ENCODE measurements around the gene GNAS-AS1.

GRCh38 chr20:58797371-58798338 lies 53.0 kb downstream of the GNAS-AS1 start:
- TF ChIP-seq POLR2AphosphoS5 (IDR thresholded peaks at IDR 0.05; ENCODE audit: low read depth) (no peak), CTCF (IDR thresholded peaks at IDR 0.05; ENCODE audit: insufficient read depth, low read length) (no peak), REST (IDR thresholded peaks at IDR 0.05; ENCODE audit: insufficient replicate concordance, low read depth) (no peak), SPI1 (IDR thresholded peaks at IDR 0.05; ENCODE audit: borderline replicate concordance, low read depth) (no peak)
